DMS153 treated with DMSO at 0.1 percent for 48 hours (cell line): ENCODE results near the gene SLC6A17.

Experiments used
- DNase-seq: peaks from one replicate; lab custom pipeline; 2025; ENCODE audit not compliant: unreplicated experiment; lab: John Stamatoyannopoulos, UW

Gene SLC6A17

GRCh38 chr1:110172001-110172400, 21.7 kb downstream of the SLC6A17 start:
- no peak for DNase-seq

GRCh38 chr1:110173466-110174105, 23.3 kb downstream of the SLC6A17 start:
- no peak for DNase-seq

GRCh38 chr1:110174961-110175360, 24.7 kb downstream of the SLC6A17 start:
- no peak for DNase-seq

GRCh38 chr1:110176299-110176956, 26.1 kb downstream of the SLC6A17 start:
- DNase-seq: peak; percentile 74

- no peak for DNase-seq
Observed at GRCh38 chr1:110177775-110178174, 27.5 kb downstream of the SLC6A17 start.

- DNase-seq: no peak
Observed at GRCh38 chr1:110183642-110184167, 33.4 kb downstream of the SLC6A17 start.

- no peak for DNase-seq
Observed at GRCh38 chr1:110184446-110184845, 34.2 kb downstream of the SLC6A17 start.

GRCh38 chr1:110185181-110185580, 34.9 kb downstream of the SLC6A17 start:
- peak; percentile 47 for DNase-seq

GRCh38 chr1:110186558-110186957, 36.3 kb downstream of the SLC6A17 start:
- peak; percentile 29 for DNase-seq

- no peak for DNase-seq
Observed at GRCh38 chr1:110187139-110187890, 37.0 kb downstream of the SLC6A17 start.

- DNase-seq: no peak
Observed at GRCh38 chr1:110188035-110188618, 37.8 kb downstream of the SLC6A17 start.

- no peak for DNase-seq
Observed at GRCh38 chr1:110189181-110189580, 38.9 kb downstream of the SLC6A17 start.

GRCh38 chr1:110190282-110190929, 40.1 kb downstream of the SLC6A17 start:
- DNase-seq: peak; percentile 34

- DNase-seq: no peak
Observed at GRCh38 chr1:110192541-110192940, 42.2 kb downstream of the SLC6A17 start.

- DNase-seq: no peak
Observed at GRCh38 chr1:110195196-110195595, 44.9 kb downstream of the SLC6A17 start.

GRCh38 chr1:110196917-110197765, 46.8 kb downstream of the SLC6A17 start:
- DNase-seq: peak; percentile 72

GRCh38 chr1:110197905-110198629, 47.8 kb downstream of the SLC6A17 start:
- no peak for DNase-seq

GRCh38 chr1:110198746-110199145, 48.5 kb downstream of the SLC6A17 start:
- DNase-seq: no peak

GRCh38 chr1:110200190-110200589, 49.9 kb downstream of the SLC6A17 start:
- DNase-seq: no peak
